Activated CD4-positive, alpha-beta T cell treated with anti-CD3 and anti-CD28 coated beads for 4 hours (primary cell): ENCODE data around the gene MUC13.

ENCODE experiments used
- DNase-seq, 2 donors: peaks; one replicate each; pipeline ENCODE4 v3.0.0-alpha.2; 2020

MUC13 gene

DNA sequence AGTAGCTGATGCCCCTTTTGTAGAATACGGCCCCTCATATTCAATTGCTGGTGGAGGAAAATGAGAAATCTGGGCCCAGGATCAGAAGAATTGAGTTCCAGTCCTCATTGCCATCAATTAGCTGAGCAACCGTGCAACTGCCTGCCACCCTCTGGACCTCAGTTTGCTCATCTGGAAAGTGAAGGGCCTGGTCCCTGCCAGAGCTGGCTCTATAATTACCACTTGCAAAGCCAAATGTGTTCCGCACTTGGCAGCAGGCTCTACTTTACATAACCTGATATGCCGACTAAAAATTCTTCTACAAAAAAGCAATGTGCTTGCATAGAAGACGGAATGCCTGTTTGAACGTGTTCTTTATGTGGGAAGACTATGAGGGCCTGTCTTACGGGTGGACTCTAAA lies 38.8 kb downstream of the MUC13 start:
- no peak for DNase-seq

DNA sequence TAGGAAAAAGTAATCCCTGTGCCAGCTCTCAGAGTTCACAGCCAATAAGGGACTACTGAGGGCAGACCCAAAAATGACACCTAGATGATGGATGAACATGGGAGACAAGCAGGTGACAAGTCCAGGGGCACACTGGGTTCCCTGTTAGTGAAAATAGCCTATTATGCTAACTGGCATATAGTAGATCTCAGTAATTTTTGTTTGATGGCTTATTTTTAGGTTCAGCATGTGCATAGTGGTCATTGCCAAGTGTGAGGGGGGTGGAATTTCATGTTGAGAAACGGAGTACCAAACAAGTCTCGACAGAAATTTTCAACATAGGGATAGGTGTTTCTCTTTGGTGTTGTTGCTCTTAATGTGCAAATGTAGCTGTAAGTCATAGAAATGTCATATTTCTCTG lies 41.0 kb downstream of the MUC13 start:
- DNase-seq: no peak

DNA sequence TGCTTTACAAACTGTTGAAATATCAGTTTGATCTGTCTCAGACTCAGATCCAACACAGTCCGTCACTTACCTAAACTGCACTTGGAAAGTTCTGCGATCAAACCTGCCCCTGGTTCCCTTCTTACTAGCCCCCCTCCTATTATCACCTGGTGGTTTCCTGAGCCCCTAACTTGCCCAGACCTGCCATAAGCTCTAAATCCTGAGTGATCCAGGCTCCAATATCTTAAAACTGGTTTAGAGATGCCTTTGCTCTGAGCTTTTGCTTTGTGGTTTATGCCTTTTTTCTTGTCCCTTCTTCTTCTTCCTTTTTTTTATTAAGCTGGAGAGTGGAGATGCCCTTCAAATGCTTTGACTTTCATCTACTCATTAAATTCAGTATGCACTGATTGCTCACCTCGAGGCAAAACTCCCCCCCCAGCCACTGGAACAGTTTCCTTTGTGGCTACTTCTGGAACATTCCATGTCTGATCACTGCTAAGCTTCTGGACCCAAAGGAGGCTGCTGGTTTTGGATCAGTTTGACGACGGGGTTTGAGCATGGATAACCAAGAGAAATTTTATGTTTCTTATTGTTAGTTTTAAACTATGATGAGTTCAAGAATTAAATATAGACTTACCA lies 43.9 kb downstream of the MUC13 start:
- no peak for DNase-seq

DNA sequence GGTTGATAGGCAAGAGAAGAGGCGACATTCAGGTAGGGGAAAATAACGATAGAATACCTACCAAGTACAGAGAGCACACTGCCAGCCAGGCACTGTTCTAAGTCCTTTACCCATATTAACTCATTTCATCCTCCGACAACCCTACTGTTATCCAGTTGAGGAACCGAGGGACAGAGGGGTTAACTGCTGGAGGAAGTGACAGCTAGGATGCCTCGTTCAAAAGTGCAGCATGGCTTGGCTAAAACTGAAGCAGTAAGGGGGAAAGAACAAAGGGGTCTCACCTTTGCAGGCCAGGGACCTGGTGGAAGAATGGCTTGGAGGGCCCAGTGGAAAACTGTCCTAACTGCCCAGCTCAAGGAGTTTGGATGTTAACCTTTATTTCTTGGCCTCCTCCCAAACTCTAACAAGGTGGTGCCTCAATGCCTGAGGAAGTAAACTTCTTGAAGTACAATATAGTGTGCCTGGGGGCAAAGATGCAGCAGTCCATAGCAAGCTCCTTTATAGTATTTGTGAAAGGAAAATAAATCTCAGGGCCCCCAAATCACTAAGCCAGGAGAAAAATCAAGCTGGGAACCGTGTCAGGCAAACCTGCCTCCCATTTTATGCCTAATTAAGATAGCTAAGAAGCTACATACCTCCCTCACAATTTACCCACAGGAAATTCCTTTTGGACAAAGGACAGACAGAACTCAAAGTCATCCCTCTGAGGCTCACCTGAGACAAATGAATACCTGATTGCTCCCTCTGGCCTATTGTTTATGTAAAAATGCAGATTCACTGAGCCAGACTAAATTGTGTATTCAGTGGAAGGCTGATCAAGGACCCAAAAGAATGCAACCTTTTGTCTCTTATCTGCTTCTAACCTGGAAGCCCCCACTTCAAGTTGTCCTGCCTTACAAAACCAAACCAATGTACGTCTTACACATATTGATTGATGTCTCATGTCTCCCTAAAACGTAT lies 45.8 kb downstream of the MUC13 start:
- DNase-seq: no peak

DNA sequence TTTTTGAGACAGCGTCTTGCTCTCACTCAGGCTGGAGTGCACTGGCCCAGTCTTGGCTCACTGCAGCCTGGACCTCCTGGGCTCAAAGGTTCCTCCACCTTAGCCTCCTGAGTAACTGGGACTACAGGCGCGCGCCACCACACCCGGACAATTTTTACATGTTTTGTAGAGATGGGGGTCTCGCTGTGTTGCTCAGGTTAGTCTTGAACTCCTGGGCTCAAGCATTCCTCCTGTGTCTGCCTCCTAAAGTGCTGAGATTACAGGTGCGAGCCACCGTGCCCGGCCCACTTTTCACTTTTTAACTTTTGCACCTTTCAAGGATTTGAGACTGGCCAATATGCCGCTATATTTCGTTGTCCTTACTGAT lies 46.6 kb downstream of the MUC13 start:
- no peak for DNase-seq

DNA sequence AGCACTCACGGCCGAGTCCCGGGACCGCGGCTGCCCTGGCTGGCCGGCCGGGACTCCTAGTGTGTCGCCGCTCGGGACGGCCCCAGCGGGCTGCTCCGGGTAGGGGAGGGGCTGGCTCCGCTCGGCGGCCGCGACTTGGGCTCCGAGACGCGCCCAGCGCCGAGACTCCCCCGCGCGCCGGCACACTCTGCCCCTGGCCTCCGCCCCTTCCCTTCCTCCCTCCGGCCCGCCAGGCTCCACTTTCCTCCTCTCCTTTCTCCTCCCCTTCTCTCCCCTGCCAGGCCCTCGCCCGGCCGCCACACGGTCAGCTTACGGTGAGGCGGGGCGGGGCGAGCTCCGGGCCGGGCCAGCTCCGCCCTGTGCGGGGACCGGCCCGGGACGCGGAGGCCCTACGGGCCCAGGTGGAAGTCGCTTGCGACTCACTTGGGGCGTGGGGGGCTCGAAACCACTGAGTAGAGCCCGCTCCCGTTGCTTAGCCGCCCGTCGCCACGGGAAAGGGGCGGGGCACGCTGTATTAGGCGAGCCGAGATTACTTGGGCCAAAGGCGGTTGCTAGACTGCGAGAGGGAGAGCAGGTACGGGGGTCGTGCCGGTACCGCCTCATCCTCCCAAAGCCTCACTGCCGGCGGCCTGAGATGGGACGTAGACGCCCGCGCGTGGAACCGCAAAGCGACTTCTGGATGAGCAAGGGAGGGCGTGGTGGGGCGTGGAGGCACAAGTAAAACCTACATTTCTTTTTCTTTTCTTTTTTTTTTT lies 47.2 kb downstream of the MUC13 start, which contains the start of gene ITGB5:
Gene ITGB5 (minus strand): TSS at position 189 of the 755 bp plus-strand sequence. CDS start 365 bp downstream, outside the sequence.
- DNase-seq: peak; percentile 2 to 7

DNA sequence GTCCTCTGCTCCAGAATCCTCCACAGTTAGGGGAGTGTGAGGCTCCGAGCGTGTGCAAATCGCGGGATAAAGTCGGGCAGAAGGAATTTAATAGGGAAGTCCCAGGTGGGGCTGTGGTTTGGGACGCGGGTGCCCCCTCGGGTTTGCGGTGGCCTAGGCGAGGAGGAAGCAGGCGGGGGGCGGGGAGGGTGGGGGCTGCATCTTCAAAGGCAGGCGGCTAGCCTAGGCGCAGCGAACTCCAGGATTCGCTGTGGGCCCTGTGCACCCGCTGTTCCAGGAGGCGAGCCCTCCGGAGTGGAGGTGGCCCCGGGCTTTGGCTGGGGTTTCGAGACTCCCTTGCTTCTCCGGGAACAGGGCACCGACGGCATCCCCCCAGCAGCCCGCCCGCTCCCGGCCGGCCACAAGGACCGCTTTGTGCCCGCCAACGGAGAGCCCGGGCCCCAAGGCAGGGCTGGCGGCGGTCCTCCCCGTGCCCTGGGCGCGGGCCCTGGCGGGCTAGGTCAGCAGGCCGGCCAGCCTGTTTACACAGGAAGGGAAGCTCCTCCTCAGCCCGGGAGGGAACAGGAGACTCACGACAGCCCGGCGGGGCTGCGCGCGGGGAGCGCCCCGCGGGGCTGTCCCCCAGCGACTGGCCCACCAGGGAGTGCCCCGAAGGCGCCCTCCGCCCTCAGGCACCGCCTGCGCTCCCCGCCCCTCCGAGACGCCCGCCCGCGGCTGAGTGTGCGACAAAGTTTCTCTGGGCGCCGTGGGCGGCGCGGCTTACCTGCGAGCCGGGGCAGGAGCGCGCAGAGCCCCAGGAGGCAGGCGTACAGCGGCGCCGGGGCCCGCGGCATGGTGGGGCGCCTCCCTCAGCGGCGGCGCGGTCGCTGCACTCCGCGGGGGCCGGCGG lies 48.1 kb downstream of the MUC13 start:
- DNase-seq: peak; percentile 30 to 42

DNA sequence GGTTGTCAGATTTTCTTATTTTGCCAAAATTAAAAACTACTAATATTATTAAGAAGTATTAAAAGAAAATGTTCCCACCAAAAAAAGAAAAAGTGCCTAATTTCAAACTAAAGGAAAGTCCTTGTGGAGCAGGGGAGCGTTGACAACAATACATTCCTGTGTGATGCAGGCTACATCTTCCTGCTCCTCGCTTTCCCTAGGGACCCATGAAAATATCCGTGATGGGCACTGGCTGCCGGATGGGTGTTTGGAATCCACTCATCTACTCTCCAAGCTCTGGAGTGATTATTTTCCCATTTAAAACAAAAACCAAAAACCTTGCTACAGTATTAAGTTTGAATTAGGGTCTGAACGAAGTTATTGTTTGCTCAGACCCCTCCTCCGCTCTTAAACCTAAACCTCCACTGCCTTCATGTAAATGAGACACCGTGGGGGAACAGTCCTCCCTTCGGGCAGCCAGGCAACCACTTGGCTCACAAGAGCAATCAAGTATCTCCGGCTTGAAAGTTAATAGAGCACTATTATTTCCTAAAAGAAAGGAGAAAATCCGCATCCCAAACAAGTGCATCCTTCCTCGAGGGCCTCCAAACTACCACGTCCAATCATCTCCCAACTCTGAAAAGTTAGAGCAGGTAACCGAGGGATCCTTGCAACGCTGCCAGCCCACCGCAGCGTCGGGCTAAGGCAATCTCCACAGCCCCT lies 48.9 kb downstream of the MUC13 start:
- no peak for DNase-seq

DNA sequence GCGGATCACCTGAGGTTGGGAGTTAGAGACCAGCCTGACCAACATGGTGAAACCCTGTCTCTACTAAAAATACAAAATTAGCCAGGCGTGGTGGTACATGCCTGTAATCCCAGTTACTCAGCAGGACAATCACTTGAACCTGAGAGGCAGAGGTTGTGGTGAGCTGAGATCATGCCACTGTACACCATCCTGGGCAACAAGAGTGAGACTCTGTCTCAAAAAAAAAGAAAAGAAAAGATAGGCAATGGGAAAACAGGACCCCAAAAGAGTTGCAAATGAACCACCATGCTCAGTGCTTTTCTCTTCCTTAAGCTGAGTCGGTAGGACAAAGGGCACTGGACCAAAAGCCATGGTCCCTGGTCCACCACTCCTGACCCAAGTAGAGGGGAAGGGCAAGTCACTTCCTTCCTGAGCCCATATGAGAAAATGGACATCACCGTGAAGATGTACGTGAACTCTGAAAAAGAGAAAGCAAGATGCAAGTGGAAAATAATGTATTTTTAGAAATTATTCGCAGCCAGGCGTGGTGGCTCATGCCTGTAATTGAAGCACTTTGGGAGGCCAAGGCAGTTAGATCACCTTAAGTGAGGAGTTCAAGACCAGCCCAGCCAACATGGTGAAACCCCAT lies 50.0 kb downstream of the MUC13 start:
- no peak for DNase-seq

DNA sequence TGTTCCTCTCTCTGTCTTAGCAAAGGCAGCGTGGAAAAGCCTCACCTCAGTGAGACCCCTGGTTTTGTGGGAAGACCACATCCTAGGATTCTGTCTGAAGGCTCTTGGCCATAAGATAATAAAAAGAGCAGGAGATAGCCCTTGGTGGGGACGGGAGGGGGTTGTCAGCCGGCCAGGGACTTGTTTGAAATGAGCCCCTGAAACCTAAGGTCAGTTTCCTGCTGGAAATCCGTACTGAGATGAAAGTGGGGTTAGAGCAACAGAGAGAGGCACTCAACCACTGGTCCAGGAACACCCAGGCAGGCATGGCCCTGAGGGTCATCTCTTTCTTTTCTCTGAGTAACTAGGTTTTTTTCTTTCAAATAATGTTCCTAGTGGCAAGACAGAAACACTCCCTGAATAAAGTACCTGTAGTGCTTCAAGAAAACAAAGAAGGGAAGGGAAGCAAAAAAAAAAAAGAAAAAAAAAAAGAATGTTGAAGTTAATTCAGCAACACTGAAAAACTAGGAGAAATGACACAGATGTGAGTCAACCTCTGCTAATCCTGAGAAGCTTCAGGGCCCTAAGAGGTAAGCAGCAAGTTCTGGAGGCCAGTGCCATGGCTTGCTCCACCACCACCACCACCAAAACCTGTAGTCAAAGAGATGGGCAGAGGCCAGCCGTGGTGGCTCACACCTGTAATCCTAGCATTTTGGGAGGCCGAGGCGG lies 50.6 kb downstream of the MUC13 start:
- no peak for DNase-seq

DNA sequence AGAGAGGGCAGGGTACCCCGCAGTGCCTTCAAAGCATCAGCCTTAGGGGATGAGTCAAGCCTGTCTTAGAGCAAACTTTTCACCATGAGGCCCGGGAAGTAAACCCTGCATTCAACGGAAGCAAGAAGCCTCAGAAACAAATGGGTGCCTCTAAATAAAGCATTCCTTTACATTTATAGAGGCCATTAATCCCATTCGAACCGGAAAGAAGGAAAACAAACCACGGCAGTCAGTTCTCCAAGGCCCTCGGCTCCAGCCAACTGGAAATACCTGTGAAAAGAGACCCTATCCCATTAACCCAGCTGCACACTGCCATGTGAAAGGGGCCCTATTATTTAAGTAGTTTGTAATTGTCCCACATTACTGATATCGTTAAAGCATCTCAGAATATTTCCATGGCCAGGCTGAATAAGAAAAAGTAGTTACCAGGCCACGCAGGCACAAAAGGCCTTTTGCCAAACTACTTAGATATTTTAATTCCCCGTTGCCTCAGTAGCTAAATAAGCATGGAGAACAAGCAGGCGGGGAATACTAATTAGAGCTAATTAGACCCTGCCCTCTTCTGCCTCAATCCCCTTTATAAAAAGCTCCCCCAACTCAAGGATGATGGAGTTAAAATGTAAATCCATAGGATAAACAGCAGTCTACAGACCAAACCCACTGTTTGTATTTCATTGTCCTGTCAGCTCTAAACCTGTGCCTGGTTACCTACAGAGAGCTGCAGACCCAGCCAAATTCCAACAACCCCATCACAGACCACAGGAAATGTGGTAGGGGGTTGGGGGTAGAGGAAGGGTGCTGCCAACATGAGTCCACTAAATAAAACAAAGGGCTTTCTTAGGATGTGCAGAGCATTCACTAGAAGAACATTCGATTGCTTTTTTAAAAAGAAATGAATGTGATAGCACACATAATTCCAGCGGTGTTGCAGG lies 51.5 kb downstream of the MUC13 start:
- DNase-seq: no peak

DNA sequence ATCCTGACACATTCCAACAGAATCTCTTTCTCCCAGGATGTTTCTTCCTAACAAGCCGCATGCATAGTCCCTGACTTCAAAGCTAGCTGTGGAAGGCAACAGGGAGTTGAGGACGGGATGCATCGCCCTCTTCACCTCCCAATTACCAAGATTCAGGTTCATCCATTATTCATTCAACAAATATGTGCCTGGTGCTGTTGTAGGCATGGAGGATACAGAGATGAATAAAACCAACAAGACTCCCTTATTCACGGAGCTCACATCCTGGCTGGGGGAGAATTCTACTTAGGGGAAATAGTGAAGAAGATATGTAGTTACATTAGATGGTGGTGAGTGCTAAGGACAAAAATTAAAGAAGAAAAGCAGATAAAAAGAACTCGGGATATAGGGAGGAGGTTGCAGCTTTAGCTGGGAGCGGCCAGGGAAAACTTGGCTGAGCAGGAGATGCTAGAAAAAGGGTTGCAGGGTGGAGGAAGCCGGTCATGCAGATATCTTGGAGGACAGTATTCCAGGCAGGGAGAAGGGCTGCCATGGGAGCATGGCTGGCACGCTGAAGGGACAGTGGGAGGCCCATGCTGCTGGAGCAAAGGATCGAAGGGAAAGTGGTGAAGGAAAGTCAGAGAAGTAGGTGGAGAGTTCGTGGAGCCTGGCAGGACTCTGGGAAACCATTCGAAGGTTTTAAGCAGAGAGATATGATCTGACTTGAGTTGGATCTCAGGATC lies 52.4 kb downstream of the MUC13 start:
- DNase-seq: no peak

DNA sequence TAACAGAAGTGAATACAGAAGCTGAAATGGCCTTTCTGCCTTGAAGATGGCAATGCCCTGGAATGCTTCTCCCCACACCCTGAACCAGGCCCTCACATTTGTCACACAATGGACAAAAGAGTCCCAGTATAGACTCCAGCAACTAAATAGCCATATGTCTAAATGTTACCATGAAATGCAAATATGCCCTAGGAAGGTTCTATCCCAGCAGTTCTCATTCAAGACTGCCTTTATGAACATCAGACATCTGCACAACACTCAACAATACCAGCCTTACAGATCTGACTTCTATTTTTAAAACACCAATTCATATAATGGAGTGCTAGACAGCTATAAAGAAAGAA lies 55.2 kb downstream of the MUC13 start:
- DNase-seq: no peak

DNA sequence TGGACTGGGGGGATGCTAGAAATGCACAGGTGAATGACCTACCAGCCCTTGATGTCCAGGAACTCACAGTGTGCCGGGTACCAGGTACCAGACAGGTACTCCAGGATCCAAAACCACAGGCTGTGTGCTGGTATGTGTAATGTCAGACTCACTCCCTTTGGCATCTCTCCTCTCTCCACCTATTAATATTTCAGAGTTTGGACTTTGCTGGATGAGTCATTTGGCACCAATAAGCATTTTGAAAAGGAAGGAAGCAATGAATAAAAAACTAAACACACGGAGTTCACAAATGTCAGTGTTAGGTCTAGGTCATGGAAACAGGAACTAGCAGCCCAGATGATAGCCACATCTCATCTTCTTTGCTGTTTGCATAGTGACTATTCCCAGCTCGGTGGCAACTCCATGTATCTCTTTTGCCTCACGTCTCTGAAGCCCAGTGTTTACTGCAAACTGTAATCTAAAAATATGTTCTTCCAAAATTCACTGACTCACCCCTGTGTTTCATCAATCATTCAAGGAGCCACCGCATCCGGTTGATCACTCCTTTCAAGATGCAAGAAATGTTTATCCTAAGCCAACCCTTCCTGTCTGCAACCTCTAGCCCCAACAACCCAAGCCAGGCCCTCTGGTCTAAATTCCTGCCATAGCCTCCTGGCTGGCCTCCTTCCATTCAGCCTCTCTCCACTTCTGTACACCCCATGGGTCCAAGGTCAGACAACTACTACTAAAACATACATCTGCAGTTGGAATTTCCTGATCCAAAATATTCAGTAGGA lies 55.8 kb downstream of the MUC13 start:
- DNase-seq: no peak

DNA sequence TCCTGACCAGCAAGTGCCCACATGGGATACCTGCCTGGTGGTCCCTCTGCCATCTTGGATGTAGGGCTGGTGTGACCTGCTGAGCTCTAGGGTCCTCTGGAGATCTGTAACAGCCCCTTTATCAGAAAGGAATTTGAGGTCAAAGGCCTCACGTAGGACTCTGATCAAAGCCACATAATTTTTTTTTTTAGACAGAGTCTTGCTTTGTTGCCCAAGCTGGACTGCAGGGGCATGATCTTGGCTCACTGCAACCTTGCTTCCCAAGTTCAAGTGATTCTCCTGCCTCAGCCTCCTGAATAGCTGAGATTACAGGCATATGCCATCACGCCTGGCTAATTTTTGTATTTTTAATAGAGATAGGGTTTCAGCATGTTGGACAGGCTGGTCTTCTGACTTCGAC lies 56.9 kb downstream of the MUC13 start:
- no peak for DNase-seq

DNA sequence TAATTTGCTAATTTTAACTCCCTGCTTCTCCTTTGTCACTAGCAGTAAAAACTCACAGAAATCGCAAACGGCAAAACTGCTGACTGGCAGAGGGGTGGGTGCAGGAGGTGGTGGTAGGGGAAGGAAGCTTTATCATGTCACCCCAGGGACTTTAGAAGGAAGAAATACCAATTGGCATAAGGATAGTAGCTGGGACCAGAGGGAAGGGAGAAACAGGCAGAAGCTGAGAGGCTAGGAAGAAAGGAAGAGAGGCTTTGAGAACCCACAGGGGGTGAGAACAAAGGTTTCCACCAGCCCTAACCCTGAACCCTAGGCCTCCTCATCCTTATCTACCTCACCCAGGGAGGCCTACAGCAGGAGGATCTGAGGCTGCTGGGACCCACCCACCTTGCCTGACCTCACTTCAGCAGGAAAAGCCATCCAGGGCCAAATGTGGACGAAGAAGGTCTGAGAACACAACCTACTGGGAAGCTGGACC lies 58.1 kb downstream of the MUC13 start:
- no peak for DNase-seq

DNA sequence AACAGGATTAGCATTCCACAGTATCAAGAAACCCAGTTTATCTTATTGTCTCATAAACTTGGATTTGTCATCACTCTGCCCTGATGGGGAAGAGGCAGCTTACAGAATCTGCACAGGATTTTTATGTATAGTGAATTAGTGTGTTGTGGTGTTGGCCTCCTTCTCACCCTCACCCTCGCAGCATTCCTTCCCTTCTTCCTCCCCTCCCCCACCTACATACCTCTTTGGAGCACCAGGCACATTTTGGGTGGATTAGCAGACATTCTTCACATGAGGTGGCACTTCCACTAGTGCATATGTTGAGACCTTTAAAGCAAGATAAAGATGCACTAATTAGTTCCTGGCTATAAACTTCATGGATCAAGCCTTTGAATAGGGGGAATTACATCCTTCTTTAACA lies 61.3 kb downstream of the MUC13 start:
- DNase-seq: no peak

DNA sequence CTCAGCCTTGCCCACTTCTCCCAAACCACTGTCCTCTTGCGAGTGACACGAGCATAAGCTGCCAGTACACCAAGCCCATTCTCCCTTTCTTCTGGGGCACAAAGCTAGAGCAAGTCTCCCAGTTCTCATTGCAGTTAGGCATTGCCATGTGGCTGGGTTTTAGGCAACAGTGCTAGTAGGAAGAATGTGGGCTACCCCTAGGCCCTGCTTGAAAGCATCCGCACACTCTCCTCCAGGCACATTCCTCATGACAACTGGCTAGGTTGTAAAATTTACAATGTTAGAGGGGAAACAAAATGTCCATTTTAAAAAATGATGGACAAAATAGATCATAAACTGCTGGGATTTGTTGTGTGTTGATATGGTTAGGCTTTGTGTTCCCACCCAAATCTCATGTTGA lies 67.0 kb downstream of the MUC13 start:
- DNase-seq: no peak
